GM23248 (cell line): ENCODE results near the gene ASPSCR1.

ENCODE experiments used
- EZH2 ChIP-seq: fragments of 200-600 bp; sonication (generic); IDR thresholded peaks from 2 replicates; pipeline ENCODE4 v1.6.1; 2018; ENCODE audit warnings: antibody characterized with exemption, mild to moderate bottlenecking; ENCODE audit not compliant: insufficient read depth, poor library complexity, severe bottlenecking
- EZH2phosphoT487 ChIP-seq: fragments of 200-600 bp; sonication (generic); IDR thresholded peaks from 2 replicates; pipeline ENCODE4 v1.6.1; 2018; ENCODE audit warnings: antibody characterized with exemption, moderate library complexity, mild to moderate bottlenecking, low read depth; ENCODE audit not compliant: insufficient read depth

DNA sequence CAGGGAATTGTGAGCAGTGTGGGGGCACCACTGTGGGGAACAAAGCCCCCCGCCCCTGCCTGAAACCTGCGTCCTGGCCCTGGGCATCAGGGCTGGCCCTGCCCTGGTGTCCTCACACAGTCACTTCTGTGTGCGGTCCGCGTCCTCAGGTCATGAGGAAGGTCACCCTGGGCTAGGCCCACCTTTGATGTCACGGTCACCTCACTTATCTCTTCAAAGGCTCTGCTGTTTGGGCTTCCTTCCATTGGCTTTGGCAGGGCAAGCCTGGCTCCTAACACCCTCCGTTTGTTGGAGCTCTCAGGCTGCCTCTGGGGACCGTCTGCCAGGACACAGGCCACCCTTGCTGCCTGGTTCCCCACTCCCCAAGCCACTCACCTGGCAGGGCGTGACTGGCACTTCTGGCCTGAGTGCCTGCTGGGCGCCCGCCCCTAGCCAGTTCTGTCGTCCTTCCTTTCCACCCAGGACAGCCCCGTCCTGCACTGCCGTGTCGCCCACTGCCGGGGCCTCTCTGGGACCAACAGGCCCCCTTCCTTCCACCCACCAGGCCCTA is 36.4 kb downstream of the ASPSCR1 start:
- TF ChIP-seq EZH2 = no peak
- TF ChIP-seq EZH2phosphoT487 = no peak
